ENCODE results near the gene TMEM214.

TMEM214 gene

DNA sequence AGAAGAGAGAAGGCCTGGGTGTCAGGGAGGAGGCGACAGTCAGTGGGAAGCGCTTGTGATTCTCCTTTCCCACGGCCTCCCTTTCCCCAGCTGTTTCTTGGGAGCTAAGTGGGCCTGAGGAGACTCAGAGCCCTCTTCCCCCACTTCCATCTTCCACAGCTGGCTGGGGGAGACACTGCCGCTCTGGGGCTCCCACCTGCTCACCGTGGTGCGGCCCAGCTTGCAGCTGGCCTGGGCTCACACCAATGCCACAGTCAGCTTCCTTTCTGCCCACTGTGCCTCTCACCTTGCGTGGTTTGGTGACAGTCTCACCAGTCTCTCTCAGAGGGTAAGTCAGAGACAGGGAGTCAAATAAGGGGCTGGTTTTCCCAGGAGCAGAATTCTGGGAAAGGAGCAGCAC, 7.1 kb downstream of the TMEM214 start:
- no peaks in the 10 kb centered on the region for H3K27me3 ChIP-seq (ENCODE audit: control insufficient read depth, insufficient read depth, low read length)

DNA sequence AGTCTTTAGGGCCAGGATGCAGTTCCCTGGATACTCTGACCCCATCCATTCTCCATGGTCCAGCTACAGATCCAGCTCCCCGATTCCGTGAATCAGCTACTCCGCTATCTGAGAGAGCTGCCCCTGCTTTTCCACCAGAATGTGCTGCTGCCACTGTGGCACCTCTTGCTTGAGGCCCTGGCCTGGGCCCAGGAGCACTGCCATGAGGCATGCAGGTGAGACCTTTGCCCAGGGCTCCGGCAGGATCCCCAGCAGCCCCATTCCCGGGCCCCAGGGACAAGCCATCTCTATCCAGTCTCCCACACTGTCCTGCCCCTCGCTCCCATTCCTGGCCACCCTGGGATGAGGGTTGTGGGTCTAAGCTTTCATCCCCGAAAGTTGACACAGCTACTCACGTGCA, 7.5 kb downstream of the TMEM214 start:
- TF ChIP-seq, protein P1, sequence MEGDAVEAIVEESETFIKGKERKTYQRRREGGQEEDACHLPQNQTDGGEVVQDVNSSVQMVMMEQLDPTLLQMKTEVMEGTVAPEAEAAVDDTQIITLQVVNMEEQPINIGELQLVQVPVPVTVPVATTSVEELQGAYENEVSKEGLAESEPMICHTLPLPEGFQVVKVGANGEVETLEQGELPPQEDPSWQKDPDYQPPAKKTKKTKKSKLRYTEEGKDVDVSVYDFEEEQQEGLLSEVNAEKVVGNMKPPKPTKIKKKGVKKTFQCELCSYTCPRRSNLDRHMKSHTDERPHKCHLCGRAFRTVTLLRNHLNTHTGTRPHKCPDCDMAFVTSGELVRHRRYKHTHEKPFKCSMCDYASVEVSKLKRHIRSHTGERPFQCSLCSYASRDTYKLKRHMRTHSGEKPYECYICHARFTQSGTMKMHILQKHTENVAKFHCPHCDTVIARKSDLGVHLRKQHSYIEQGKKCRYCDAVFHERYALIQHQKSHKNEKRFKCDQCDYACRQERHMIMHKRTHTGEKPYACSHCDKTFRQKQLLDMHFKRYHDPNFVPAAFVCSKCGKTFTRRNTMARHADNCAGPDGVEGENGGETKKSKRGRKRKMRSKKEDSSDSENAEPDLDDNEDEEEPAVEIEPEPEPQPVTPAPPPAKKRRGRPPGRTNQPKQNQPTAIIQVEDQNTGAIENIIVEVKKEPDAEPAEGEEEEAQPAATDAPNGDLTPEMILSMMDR (IDR thresholded peaks at IDR 0.05) = no peak
- no peaks in the 10 kb centered on the region for H3K79me2 ChIP-seq
- no peak overlapping the region for H2AFZ ChIP-seq
- H3K4me3 ChIP-seq (ENCODE audit: low read depth, low read length) = no peak overlapping the region
- H3K27me3 ChIP-seq (ENCODE audit: control insufficient read depth, insufficient read depth, low read length) = no peaks in the 10 kb centered on the region
- H3K9me3 ChIP-seq (ENCODE audit: control insufficient read depth, low read length) = no peaks in the 10 kb centered on the region
- no peak overlapping the region for H3K4me2 ChIP-seq (ENCODE audit: low read length)
- H3K9ac ChIP-seq = no peak overlapping the region
- no peaks in the 10 kb centered on the region for H3K36me3 ChIP-seq (ENCODE audit: control insufficient read depth, insufficient read depth, low read length)
- H3K27ac ChIP-seq = no peak overlapping the region
- H3K4me1 ChIP-seq = peaks cover 14% of the 10 kb centered on the region

More for the DNA sequence above, 7.1 kb downstream of the TMEM214 start:
- Histone ChIP-seq H3K4me1 (peaks cover 14% of the 10 kb centered on the region), H3K4me3 (ENCODE audit: low read depth, low read length) (no peak overlapping the region), H3K36me3 (ENCODE audit: control insufficient read depth, insufficient read depth, low read length) (no peaks in the 10 kb centered on the region), H3K27ac (no peak overlapping the region), H3K4me2 (ENCODE audit: low read length) (no peak overlapping the region), H2AFZ (no peak overlapping the region), H3K9me3 (ENCODE audit: control insufficient read depth, low read length) (no peaks in the 10 kb centered on the region), H3K9ac (no peak overlapping the region), H3K79me2 (no peaks in the 10 kb centered on the region)
- TF ChIP-seq, protein P1 (IDR thresholded peaks at IDR 0.05) = no peak

- Histone ChIP-seq H3K4me2 (ENCODE audit: low read length) (peak overlapping the region; percentile 50), H3K27ac (peak overlapping the region; percentile 72), H3K9me3 (ENCODE audit: control insufficient read depth, low read length) (no peaks in the 10 kb centered on the region), H3K27me3 (ENCODE audit: control insufficient read depth, insufficient read depth, low read length) (no peaks in the 10 kb centered on the region), H3K79me2 (no peaks in the 10 kb centered on the region), H3K9ac (no peak overlapping the region), H2AFZ (peak overlapping the region; percentile 26), H3K4me3 (ENCODE audit: low read depth, low read length) (peak overlapping the region; percentile 23), H3K4me1 (peaks cover 14% of the 10 kb centered on the region), H3K36me3 (ENCODE audit: control insufficient read depth, insufficient read depth, low read length) (no peaks in the 10 kb centered on the region)
- TF ChIP-seq, protein P1 (IDR thresholded peaks at IDR 0.05) = no peak
Observed at GRCh38 chr2:27041752-27042151, 9.0 kb downstream of the TMEM214 start.

- TF ChIP-seq, protein P1 (IDR thresholded peaks at IDR 0.05) = no peak
- peak overlapping the region; percentile 26 for H2AFZ ChIP-seq
- peak overlapping the region; percentile 72 for H3K27ac ChIP-seq
- no peaks in the 10 kb centered on the region for H3K36me3 ChIP-seq (ENCODE audit: control insufficient read depth, insufficient read depth, low read length)
- peak overlapping the region; percentile 23 for H3K4me3 ChIP-seq (ENCODE audit: low read depth, low read length)
- H3K9ac ChIP-seq = no peak overlapping the region
- no peaks in the 10 kb centered on the region for H3K27me3 ChIP-seq (ENCODE audit: control insufficient read depth, insufficient read depth, low read length)
- H3K4me1 ChIP-seq = peaks cover 14% of the 10 kb centered on the region
- peak overlapping the region; percentile 50 for H3K4me2 ChIP-seq (ENCODE audit: low read length)
- no peaks in the 10 kb centered on the region for H3K79me2 ChIP-seq
- H3K9me3 ChIP-seq (ENCODE audit: control insufficient read depth, low read length) = no peaks in the 10 kb centered on the region
Observed at GRCh38 chr2:27042159-27042661, 9.4 kb downstream of the TMEM214 start.

DNA sequence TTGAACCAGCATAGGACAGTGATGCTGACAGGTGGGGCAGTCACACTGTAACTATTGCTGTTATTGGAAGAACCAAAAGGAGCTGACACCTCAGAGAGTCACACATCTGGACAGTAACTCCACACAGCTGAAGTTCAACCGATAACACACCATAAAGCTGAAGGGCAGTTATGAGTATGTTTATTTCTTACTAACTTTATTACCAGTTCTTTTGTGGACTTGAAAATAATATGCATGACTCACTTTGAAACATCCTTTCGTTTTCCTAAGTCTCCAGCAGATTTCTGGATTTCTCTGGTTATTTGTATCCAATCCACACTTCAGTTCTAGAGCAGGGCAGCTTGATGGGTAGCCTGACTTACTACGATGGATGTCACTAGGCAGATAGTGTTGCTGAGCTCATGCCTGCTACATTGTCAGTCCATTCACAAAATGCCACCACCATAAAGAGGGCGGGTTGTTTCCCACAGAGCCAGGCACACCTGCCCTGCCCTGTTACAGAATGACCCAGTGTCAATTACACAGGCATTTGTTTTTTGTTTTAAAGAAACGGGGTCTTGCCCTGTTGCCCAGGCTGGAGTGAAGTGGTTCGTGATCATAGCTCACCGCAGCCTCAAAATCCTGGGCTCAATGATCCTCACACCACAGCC, 10.3 kb downstream of the TMEM214 start:
- peaks cover 14% of the 10 kb centered on the region for H3K4me1 ChIP-seq
- H2AFZ ChIP-seq = no peak overlapping the region
- H3K4me2 ChIP-seq (ENCODE audit: low read length) = no peak overlapping the region
- H3K27ac ChIP-seq = no peak overlapping the region
- no peaks in the 10 kb centered on the region for H3K79me2 ChIP-seq
- no peaks in the 10 kb centered on the region for H3K9me3 ChIP-seq (ENCODE audit: control insufficient read depth, low read length)
- TF ChIP-seq, protein P1 (IDR thresholded peaks at IDR 0.05) = no peak
- H3K36me3 ChIP-seq (ENCODE audit: control insufficient read depth, insufficient read depth, low read length) = no peaks in the 10 kb centered on the region
- no peaks in the 10 kb centered on the region for H3K27me3 ChIP-seq (ENCODE audit: control insufficient read depth, insufficient read depth, low read length)
- no peak overlapping the region for H3K9ac ChIP-seq
- no peak overlapping the region for H3K4me3 ChIP-seq (ENCODE audit: low read depth, low read length)

All from parathyroid adenoma (tissue), 2 donors.